NCI-H524 (cell line): Measurements from ENCODE around the gene ADRM1.

Experiments used
- DNase-seq, 2 experiments: peaks; one replicate each; lab custom pipeline; 2025; lab: John Stamatoyannopoulos, UW

Gene ADRM1

GRCh38 chr20:62325172-62325905 lies 22.5 kb downstream of the ADRM1 start:
- DNase-seq = no peak

- DNase-seq = no peak
Measured at GRCh38 chr20:62326559-62326958, 23.8 kb downstream of the ADRM1 start.

- DNase-seq = no peak
Measured at GRCh38 chr20:62326959-62327725, 24.3 kb downstream of the ADRM1 start.

GRCh38 chr20:62327726-62328495 lies 25.1 kb downstream of the ADRM1 start:
- peak; percentile 45 to 82 for DNase-seq

GRCh38 chr20:62328684-62329388 lies 26.0 kb downstream of the ADRM1 start:
- no peak for DNase-seq

- DNase-seq = no peak
Measured at GRCh38 chr20:62329389-62330377, 26.9 kb downstream of the ADRM1 start.

- no peak for DNase-seq
Measured at GRCh38 chr20:62330576-62331317, 27.9 kb downstream of the ADRM1 start.

GRCh38 chr20:62331347-62331746 lies 28.6 kb downstream of the ADRM1 start:
- DNase-seq = no peak

GRCh38 chr20:62332421-62332820 lies 29.6 kb downstream of the ADRM1 start:
- DNase-seq = no peak

GRCh38 chr20:62332989-62333819 lies 30.4 kb downstream of the ADRM1 start:
- no peak for DNase-seq

- DNase-seq = no peak
Measured at GRCh38 chr20:62333820-62334595, 31.2 kb downstream of the ADRM1 start.

- DNase-seq = no peak
Measured at GRCh38 chr20:62334881-62335280, 32.1 kb downstream of the ADRM1 start.

- no peak for DNase-seq
Measured at GRCh38 chr20:62335532-62335931, 32.7 kb downstream of the ADRM1 start.

GRCh38 chr20:62336329-62336728 lies 33.5 kb downstream of the ADRM1 start:
- no peak for DNase-seq

- DNase-seq = no peak
Measured at GRCh38 chr20:62336775-62337557, 34.2 kb downstream of the ADRM1 start.

GRCh38 chr20:62337558-62338293 lies 34.9 kb downstream of the ADRM1 start:
- no peak for DNase-seq

GRCh38 chr20:62338294-62338620 lies 35.5 kb downstream of the ADRM1 start:
- DNase-seq = no peak
